ENCODE measurements around the gene COL11A1. TPM values are rescaled to one million over a fixed set of nuclear protein-coding genes. Genes with fewer than 3 reads are reported as not detected.
"Not testable (repeated sequence)": the region's sequence is repeated elsewhere in the genome, so short reads cannot be mapped to it uniquely, and the experiment has no call there.

The COL11A1 gene
- total and polyA plus RNA-seq, 2 donors: 2.7 to 76.5 TPM

DNA sequence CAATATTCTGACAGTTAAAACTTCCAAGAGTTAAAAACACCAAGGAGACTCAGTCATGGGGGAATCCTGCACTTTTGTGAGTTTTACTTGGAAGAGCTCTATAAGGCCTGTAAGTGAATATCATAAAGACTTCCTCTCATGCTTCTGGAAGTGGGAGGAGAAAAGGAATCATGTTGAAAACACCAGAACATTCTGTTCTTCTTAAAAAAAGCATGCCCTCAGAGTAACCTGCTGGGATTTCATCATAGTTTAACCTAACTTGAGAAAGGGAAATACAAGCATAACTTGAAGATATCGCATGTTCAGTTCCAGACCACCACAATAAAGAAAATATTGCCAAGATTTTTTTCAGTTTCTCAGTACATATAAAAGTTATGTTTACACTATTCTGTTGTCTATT, 51.9 kb downstream of the COL11A1 start:
- H3K36me3 ChIP-seq (ENCODE audit: insufficient read depth): no peaks in the 10 kb centered on the region
- no peaks in the 10 kb centered on the region for H3K4me1 ChIP-seq (ENCODE audit: insufficient read depth)
- H3K27ac ChIP-seq (ENCODE audit: low read depth): no peak overlapping the region
- no peak overlapping the region for H3K4me3 ChIP-seq (ENCODE audit: low read depth, low read length)
- DNase-seq (ENCODE audit: extremely low spot score): no peak
- 94% methylated on average over 1 of the region's 1 CpG for WGBS

- DNase-seq (ENCODE audit: extremely low spot score); H3K27ac ChIP-seq (ENCODE audit: low read depth); H3K4me3 ChIP-seq (ENCODE audit: low read depth, low read length); H3K4me1 ChIP-seq (ENCODE audit: insufficient read depth); H3K36me3 ChIP-seq (ENCODE audit: insufficient read depth): not testable (repeated sequence)
- WGBS: 93% methylated on average over 13 of the region's 13 CpGs
Measured at GRCh38 chr1:103028110-103028509, 80.2 kb downstream of the COL11A1 start.

- Histone ChIP-seq H3K36me3 (ENCODE audit: insufficient read depth) (no peaks in the 10 kb centered on the region), H3K4me3 (ENCODE audit: low read depth, low read length) (no peak overlapping the region), H3K27ac (ENCODE audit: low read depth) (no peak overlapping the region), H3K4me1 (ENCODE audit: insufficient read depth) (no peaks in the 10 kb centered on the region)
- WGBS: 51% methylated on average over 5 of the region's 5 CpGs
- no peak for DNase-seq (ENCODE audit: extremely low spot score)
Measured at GRCh38 chr1:103025858-103026409, 82.4 kb downstream of the COL11A1 start.

DNA sequence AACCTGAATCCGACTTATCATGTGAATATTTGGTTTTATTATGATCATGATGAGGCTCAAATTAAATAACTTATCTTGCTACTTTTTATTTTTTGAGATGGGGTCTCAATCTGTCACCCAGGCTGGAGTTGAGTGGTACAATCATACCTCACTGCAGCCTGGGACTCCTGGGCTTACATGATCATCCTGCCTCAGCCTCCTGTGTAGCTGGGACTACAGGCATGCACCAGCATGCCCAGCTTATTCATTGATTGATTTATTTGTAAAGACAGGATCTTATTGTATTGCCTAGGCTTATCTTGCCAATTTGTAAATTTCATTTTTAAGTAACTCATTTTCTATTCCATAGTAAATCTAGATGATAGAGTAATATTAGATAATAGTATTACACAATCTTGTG, 84.3 kb downstream of the COL11A1 start:
- WGBS: 89% methylated on average over 1 of the region's 1 CpG

DNA sequence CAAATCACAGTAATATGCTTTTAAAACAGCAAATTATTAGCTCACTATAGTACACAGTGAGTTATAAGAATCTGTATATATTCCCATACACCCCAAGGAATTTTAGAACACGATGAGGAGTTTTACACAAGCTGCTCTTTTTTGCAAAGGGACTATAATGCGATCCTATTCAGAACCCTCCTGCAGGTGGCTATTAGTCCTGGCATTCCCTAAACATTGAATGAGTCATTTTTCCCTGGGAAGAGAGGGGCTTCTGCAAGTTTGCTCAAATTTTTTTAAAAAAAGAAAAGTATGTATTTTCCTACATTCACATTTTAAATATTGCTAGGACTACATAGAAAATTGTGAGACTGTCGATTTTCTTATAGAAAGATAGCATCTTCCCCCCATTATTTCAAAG, 106.3 kb downstream of the COL11A1 start:
- DNase-seq (ENCODE audit: extremely low spot score): no peak
- H3K4me3 ChIP-seq (ENCODE audit: low read depth, low read length): no peak overlapping the region

More for the DNA sequence above, 84.3 kb downstream of the COL11A1 start:
- no peak overlapping the region for H3K27ac ChIP-seq (ENCODE audit: low read depth)
- no peaks in the 10 kb centered on the region for H3K36me3 ChIP-seq (ENCODE audit: insufficient read depth)
- DNase-seq (ENCODE audit: extremely low spot score): no peak
- no peaks in the 10 kb centered on the region for H3K4me1 ChIP-seq (ENCODE audit: insufficient read depth)
- no peak overlapping the region for H3K4me3 ChIP-seq (ENCODE audit: low read depth, low read length)

DNA sequence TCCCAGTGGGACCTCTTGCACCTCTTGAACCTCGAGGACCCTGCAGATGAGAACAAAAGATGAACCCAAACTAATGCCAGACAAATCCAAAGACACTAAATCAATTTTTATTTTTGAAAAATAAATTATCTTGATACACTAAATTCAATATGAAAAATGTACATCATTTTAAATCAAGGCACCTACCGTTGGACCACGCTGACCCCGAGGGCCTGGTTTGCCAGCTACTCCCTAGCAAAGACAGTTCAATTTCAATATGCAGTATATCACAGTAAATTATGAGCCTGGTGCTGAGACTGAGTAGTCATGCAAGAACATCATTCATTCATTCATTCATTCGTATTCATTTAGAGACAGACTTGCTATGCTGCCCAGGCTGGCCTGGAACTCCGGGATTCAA, 129.4 kb downstream of the COL11A1 start:
- Histone ChIP-seq H3K36me3 (ENCODE audit: insufficient read depth) (no peaks in the 10 kb centered on the region), H3K4me3 (ENCODE audit: low read depth, low read length) (no peak overlapping the region), H3K27ac (ENCODE audit: low read depth) (no peak overlapping the region), H3K4me1 (ENCODE audit: insufficient read depth) (no peaks in the 10 kb centered on the region)
- WGBS: 93% methylated on average over 6 of the region's 6 CpGs
- DNase-seq (ENCODE audit: extremely low spot score): no peak

More for the DNA sequence above, 106.3 kb downstream of the COL11A1 start:
- H3K4me1 ChIP-seq (ENCODE audit: insufficient read depth): no peaks in the 10 kb centered on the region
- no peak overlapping the region for H3K27ac ChIP-seq (ENCODE audit: low read depth)
- H3K36me3 ChIP-seq (ENCODE audit: insufficient read depth): no peaks in the 10 kb centered on the region
- WGBS: 80% methylated on average over 3 of the region's 3 CpGs

DNA sequence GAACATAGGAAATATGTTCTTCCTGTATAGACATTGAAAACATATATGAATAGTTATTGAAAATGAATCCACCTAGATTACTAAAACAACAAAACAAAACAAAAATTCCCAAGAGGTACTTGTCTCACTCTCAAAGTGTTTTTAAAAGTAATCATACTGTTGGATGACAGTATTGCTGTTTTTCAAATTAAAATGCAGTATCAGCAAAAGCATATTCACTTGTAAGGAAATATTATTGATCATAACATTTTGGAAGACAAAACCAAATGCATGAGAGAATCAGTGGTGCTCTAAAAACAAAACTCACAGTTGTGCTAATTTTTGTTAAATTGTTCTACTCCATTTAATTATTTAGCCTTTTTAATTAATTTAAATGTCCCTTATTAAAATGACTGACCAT, 131.0 kb downstream of the COL11A1 start:
- H3K4me1 ChIP-seq (ENCODE audit: insufficient read depth): no peaks in the 10 kb centered on the region
- H3K27ac ChIP-seq (ENCODE audit: low read depth): no peak overlapping the region
- DNase-seq (ENCODE audit: extremely low spot score): no peak
- no peaks in the 10 kb centered on the region for H3K36me3 ChIP-seq (ENCODE audit: insufficient read depth)
- no peak overlapping the region for H3K4me3 ChIP-seq (ENCODE audit: low read depth, low read length)

DNA sequence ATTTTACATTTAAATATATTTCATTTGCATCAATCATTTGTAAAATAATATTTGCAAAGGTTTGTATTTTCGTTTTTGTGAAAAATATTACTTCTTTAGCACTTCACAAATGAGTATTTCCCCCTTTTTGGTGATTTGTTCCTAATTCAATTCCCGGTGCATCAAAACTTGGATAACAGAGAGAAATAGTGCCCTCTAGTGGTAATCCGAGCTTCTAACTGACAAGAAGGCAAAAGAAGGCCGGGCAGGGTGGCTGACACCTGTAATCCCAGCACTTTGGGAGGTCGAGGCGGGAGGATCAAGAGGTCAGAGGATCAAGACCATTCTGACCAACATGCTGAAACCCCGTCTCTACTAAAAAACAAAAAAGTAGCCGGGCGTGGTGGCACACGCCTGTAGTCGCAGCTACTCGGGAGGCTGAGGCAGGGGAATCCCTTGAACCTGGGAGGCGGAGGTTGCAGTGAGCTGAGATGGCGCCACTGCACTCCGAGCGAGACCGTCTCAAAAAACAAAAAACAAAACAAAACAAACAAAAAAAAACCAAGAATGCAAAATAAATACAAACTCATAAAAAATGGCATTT, 137.7 kb downstream of the COL11A1 start:
- 68% methylated on average over 17 of the region's 17 CpGs for WGBS
- no peak for DNase-seq (ENCODE audit: extremely low spot score)

GRCh38 chr1:102967786-102968185, 140.5 kb downstream of the COL11A1 start:
- no peak for DNase-seq (ENCODE audit: extremely low spot score)
- Histone ChIP-seq H3K4me1 (ENCODE audit: insufficient read depth) (no peaks in the 10 kb centered on the region), H3K36me3 (ENCODE audit: insufficient read depth) (no peaks in the 10 kb centered on the region), H3K27ac (ENCODE audit: low read depth) (no peak overlapping the region), H3K4me3 (ENCODE audit: low read depth, low read length) (no peak overlapping the region)
- WGBS: 68% methylated on average over 1 of the region's 1 CpG

More for the DNA sequence above, 137.7 kb downstream of the COL11A1 start:
- H3K36me3 ChIP-seq (ENCODE audit: insufficient read depth): no peaks in the 10 kb centered on the region
- H3K4me3 ChIP-seq (ENCODE audit: low read depth, low read length): no peak overlapping the region
- H3K27ac ChIP-seq (ENCODE audit: low read depth): no peak overlapping the region
- no peaks in the 10 kb centered on the region for H3K4me1 ChIP-seq (ENCODE audit: insufficient read depth)

GRCh38 chr1:102961549-102961948, 146.8 kb downstream of the COL11A1 start:
- no peak overlapping the region for H3K4me3 ChIP-seq (ENCODE audit: low read depth, low read length)
- H3K36me3 ChIP-seq (ENCODE audit: insufficient read depth): no peaks in the 10 kb centered on the region
- no peak overlapping the region for H3K27ac ChIP-seq (ENCODE audit: low read depth)
- no peaks in the 10 kb centered on the region for H3K4me1 ChIP-seq (ENCODE audit: insufficient read depth)
- WGBS: 98% methylated on average over 2 of the region's 2 CpGs
- DNase-seq (ENCODE audit: extremely low spot score): no peak

GRCh38 chr1:102954576-102954975, 153.7 kb downstream of the COL11A1 start:
- H3K4me3 ChIP-seq (ENCODE audit: low read depth, low read length): no peak overlapping the region
- peaks cover 2% of the 10 kb centered on the region for H3K36me3 ChIP-seq (ENCODE audit: insufficient read depth)
- no peak overlapping the region for H3K27ac ChIP-seq (ENCODE audit: low read depth)
- 96% methylated on average over 14 of the region's 14 CpGs for WGBS
- no peaks in the 10 kb centered on the region for H3K4me1 ChIP-seq (ENCODE audit: insufficient read depth)
- DNase-seq (ENCODE audit: extremely low spot score): no peak

- no peaks in the 10 kb centered on the region for H3K4me1 ChIP-seq (ENCODE audit: insufficient read depth)
- H3K36me3 ChIP-seq (ENCODE audit: insufficient read depth): peaks cover 2% of the 10 kb centered on the region
- DNase-seq (ENCODE audit: extremely low spot score): no peak
- no peak overlapping the region for H3K4me3 ChIP-seq (ENCODE audit: low read depth, low read length)
- no peak overlapping the region for H3K27ac ChIP-seq (ENCODE audit: low read depth)
Measured at GRCh38 chr1:102952400-102952799, 155.9 kb downstream of the COL11A1 start.

DNA sequence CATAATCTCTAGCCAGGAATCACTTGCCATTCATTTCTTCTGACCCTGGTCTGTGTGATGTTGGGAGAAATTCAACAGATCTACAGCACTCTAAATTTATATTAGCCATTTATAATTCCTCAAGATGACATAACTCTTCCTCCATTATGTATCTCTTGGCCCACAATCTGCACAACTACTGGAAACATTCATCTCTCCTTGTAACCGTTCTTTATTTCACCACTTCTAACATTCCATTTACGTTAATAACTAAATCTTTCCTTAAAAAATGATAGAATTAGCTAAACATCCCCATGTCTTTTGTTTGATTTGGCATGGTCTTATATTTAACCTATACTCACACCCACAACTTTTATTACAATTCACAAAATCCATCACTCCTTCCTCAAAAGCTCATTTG, 166.0 kb downstream of the COL11A1 start:
- Histone ChIP-seq H3K36me3 (ENCODE audit: insufficient read depth) (no peaks in the 10 kb centered on the region), H3K4me1 (ENCODE audit: insufficient read depth) (no peaks in the 10 kb centered on the region), H3K4me3 (ENCODE audit: low read depth, low read length) (no peak overlapping the region), H3K27ac (ENCODE audit: low read depth) (no peak overlapping the region)
- WGBS: 65% methylated on average over 2 of the region's 2 CpGs
- DNase-seq (ENCODE audit: extremely low spot score): no peak

DNA sequence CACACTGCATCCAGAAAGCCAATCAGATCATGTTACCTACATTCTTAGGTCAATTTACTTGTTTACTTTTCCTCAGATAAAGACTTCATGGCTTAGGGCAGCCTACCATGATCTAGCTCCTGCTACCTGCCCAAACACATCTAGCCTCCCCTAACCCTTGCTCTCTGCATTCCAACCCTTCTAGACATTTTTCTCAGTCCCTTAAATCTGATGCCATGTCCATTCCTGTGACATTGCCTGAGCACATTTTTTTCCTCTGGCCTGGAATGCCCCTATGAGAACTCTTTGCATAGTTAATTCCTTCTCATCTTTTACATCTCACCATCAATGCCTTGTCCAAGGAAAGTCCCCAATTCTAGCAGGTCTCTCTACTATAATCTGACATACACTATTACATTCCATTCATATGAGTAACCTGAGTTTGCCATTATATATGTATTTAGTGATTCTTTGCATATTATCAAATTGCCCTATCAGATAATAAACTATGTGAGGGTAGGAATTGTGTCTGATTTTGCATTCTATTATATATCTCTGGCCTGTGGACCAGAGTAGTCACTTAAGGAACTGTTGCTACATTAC, 166.9 kb downstream of the COL11A1 start:
- no peaks in the 10 kb centered on the region for H3K36me3 ChIP-seq (ENCODE audit: insufficient read depth)
- no peak overlapping the region for H3K27ac ChIP-seq (ENCODE audit: low read depth)
- no peak for DNase-seq (ENCODE audit: extremely low spot score)
- no peaks in the 10 kb centered on the region for H3K4me1 ChIP-seq (ENCODE audit: insufficient read depth)
- no peak overlapping the region for H3K4me3 ChIP-seq (ENCODE audit: low read depth, low read length)
